Bronchial epithelial cell (primary cell): ENCODE data around the gene TTYH2. TPM values are rescaled to one million over a fixed set of nuclear protein-coding genes. Genes with fewer than 3 reads are reported as not detected.
"Not testable (repeated sequence)": the region's sequence is repeated elsewhere in the genome, so short reads cannot be mapped to it uniquely, and the experiment has no call there.

Source experiments
- DNase-seq: peaks from one replicate; pipeline ENCODE4 v3.0.0-alpha.2; 2010; ENCODE audit warnings: low read depth
- FAIRE-seq: peaks from 2 replicates; lab custom pipeline; 2011; peaks lifted over from hg19 to GRCh38; lab: Jason Lieb, UNC
- H3K27me3 ChIP-seq: 2 replicates; pipeline ENCODE4 v1.5.1; 2011; ENCODE audit warnings: low read length; ENCODE audit not compliant: control insufficient read depth, insufficient read depth
- H3K36me3 ChIP-seq: 2 replicates; pipeline ENCODE4 v1.5.1; 2011; ENCODE audit warnings: low read length; ENCODE audit not compliant: control insufficient read depth, insufficient read depth
- H3K4me3 ChIP-seq: 2 replicates; pipeline ENCODE4 v1.5.1; 2011; ENCODE audit warnings: mild to moderate bottlenecking, low read depth, low read length, control low read depth
- total RNA-seq: library from RNA; depleted of rRNA; stranded (reverse); fragments of >200 nt; gene quantifications from 2 replicates; pipeline ENCODE4 v1.2.1, GENCODE V29; 2014
- TF ChIP-seq, protein P1 (sequence below): IDR thresholded peaks from 2 replicates; pipeline ENCODE4 v1.5.1; 2011; ENCODE audit warnings: mild to moderate bottlenecking, moderate library complexity, low read length, control low read depth, inconsistent platforms; ENCODE audit not compliant: insufficient read depth, severe bottlenecking

TTYH2 gene
- total RNA-seq, 1 donor from 2014 or later = 2.4 TPM

DNA sequence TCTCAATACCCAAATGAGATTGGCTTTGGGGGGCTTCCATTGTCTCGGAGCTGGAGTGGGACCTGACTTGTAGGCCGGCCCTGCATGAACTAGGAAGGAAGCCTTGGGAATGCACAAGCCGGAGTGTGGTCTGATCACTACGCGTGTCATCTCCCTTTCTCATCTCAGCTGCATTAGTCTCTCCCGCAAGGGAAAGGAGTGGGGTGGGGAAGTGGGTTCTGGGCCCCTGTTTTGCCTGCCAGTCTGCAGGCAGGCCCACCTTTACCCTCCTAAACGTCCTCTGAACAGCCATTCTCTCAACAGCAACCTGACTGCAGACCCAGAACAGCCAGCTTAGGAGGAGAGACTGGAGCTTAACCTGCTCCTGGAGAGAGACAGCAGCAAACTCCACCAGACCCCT is 49.2 kb downstream of the TTYH2 start:
- Histone ChIP-seq H3K4me3 (no peak overlapping the region), H3K27me3 (peaks cover 1% of the 10 kb centered on the region), H3K36me3 (no peaks in the 10 kb centered on the region)
- TF ChIP-seq, protein P1, sequence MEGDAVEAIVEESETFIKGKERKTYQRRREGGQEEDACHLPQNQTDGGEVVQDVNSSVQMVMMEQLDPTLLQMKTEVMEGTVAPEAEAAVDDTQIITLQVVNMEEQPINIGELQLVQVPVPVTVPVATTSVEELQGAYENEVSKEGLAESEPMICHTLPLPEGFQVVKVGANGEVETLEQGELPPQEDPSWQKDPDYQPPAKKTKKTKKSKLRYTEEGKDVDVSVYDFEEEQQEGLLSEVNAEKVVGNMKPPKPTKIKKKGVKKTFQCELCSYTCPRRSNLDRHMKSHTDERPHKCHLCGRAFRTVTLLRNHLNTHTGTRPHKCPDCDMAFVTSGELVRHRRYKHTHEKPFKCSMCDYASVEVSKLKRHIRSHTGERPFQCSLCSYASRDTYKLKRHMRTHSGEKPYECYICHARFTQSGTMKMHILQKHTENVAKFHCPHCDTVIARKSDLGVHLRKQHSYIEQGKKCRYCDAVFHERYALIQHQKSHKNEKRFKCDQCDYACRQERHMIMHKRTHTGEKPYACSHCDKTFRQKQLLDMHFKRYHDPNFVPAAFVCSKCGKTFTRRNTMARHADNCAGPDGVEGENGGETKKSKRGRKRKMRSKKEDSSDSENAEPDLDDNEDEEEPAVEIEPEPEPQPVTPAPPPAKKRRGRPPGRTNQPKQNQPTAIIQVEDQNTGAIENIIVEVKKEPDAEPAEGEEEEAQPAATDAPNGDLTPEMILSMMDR = no peak
- DNase-seq (no peak), FAIRE-seq (no peak)

DNA sequence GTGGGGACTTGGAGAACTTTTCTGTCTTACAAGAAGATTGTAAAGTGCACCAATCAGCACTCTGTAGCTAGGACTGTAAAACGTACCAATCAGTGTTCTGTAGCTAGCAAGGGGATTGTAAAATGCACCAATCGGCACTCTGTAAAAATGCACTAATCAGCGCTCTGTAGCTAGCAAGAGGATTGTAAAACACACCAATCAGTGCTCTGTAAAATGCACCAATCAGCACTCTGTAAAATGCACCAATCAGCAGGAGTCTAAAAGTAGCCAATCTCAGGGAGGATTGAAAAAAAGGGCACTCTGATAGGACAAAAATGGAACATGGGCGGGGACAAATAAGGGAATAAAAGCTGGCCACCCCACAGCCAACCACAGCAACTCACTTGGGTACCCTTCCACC is 53.7 kb downstream of the TTYH2 start:
- H3K36me3 ChIP-seq, H3K4me3 ChIP-seq, DNase-seq, H3K27me3 ChIP-seq, FAIRE-seq: not testable (repeated sequence)

DNA sequence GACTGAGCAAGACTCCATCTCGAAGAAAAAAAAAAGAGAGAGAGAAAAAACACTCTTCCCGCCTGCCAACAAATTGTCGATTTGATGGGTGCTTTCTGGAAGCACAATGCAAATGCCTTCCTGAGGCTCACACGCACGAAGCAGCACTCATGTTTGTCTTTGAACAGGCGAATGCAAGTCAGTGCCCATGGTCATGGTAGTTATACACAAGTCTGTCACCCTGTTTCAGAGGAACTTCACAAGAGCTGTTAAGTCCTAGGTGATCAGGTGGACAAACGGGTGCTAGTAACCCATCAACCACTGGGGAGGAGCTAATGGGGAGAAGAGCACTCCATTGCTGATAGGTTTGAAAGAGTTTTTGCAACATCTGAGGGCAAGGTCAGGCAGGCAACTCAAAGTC is 54.2 kb downstream of the TTYH2 start:
- no peak for FAIRE-seq
- no peak for DNase-seq
- peaks cover 7% of the 10 kb centered on the region for H3K27me3 ChIP-seq
- no peak overlapping the region for H3K4me3 ChIP-seq
- TF ChIP-seq, protein P1 = no peak
- no peaks in the 10 kb centered on the region for H3K36me3 ChIP-seq

DNA sequence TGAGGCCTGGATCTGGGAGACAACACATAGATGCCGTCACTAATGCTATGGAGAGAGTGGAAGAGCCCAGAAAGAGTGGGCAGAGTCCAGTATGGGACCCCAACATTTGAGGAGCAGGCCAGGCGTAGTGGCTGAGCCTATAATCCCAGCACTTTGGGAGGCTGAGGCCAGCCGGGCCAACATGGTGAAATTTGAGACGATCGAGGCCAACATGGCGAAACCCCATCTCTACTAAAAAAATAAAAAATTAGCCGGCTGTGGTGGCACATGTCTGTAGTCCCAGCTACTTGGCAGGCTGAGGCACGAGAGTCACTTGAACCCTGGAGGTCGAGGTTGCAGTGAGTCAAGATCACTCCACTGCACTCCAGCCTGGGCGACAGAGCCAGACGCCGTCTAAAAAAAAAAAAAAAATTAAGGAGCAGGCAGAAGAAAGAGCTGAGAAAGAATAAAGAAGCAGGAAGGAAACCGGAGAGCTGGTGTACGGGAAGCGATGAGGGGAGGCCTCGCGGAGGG is 54.7 kb downstream of the TTYH2 start:
- Histone ChIP-seq H3K36me3 (no peaks in the 10 kb centered on the region), H3K4me3 (no peak overlapping the region), H3K27me3 (peaks cover 7% of the 10 kb centered on the region)
- FAIRE-seq (no peak), DNase-seq (no peak)
- TF ChIP-seq, protein P1 = no peak

DNA sequence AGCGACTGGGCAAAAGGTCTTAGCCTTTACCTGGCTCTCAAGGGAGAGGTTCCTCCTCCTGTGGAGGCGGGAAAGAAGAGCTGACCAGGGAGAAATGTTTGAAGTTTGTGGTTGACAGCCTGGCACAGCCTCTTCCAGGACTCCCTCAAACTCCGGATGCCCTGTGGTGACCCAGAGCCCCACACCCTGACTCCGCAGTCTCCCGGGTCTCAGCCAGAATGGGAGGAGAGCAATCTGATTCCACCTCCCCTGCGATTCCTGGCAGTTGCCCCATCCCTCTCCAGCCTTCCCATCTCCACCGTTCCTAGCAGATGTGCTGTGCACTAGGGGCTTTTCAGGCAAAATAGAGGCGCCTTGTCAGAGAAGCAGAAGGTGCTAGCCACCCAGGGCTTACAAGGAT is 55.2 kb downstream of the TTYH2 start:
- no peak for DNase-seq
- Histone ChIP-seq H3K36me3 (no peaks in the 10 kb centered on the region), H3K27me3 (peaks cover 7% of the 10 kb centered on the region), H3K4me3 (no peak overlapping the region)
- TF ChIP-seq, protein P1 = no peak
- FAIRE-seq = no peak

DNA sequence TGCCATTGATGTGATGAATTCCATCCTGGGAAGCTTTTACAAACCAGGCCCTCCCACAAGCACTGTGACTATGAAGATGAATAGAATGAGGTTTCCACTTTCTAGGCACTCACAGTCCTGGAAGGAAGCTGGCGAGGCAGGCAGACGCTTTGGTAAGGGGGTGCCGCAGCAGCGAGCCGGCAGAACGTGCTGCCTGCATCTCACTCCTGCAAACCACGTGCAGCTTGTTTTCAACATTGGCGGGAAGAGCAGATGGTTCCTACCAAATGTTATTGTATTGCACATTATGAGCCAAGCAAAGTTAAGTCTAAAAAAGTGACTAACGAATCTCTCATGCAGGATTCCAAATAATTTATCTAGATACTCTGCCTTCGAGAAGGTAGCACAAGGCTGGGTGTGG is 57.0 kb downstream of the TTYH2 start:
- FAIRE-seq = no peak
- Histone ChIP-seq H3K27me3 (peaks cover 20% of the 10 kb centered on the region), H3K36me3 (no peaks in the 10 kb centered on the region), H3K4me3 (no peak overlapping the region)
- TF ChIP-seq, protein P1 = no peak
- DNase-seq = no peak
